Stimulated activated CD4-positive, alpha-beta T cell treated with anti-CD3 and anti-CD28 coated beads, TNF-alpha, amount 100 ng/mL, for 48 hours (primary cell): ENCODE data around the gene ZNF101.

Experiments used
- DNase-seq, 3 donors: peaks; one replicate each; pipeline ENCODE4 v3.0.0-alpha.2; 2020; ENCODE audit warnings: low read depth in 3 of 3

The ZNF101 gene

DNA sequence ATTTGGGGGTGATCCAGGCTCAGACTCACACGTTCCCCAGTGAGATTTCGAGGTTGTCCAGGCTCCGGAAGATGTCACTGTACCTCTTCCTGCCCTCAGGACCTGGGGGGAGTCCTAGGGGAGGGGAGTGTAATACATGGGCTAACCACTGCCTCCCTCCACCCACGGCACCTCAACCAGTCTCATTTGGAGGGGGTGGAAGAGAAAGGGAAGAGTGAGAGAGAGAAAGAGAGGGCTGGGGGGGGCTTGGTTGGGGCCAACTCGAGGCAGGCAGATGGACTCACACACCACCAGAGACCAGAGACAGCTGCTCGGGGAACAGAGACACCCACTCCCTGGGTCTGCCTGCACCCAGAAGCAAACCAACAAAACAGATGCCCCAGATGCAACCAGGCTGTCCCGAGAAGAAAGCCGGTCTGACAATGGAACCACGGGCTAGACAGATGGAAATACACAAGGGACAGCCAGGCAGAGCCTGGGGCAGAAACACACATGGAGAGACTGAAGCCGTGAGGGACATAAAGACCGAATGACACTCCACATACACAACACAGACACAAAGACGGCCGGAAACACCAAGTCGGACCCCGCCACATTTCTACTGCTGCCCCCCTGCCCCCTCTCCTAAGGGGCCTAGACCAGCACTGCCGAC, 26.0 kb upstream of the ZNF101 start:
- peak in 1 of 3 donors; percentile 40 for DNase-seq

DNA sequence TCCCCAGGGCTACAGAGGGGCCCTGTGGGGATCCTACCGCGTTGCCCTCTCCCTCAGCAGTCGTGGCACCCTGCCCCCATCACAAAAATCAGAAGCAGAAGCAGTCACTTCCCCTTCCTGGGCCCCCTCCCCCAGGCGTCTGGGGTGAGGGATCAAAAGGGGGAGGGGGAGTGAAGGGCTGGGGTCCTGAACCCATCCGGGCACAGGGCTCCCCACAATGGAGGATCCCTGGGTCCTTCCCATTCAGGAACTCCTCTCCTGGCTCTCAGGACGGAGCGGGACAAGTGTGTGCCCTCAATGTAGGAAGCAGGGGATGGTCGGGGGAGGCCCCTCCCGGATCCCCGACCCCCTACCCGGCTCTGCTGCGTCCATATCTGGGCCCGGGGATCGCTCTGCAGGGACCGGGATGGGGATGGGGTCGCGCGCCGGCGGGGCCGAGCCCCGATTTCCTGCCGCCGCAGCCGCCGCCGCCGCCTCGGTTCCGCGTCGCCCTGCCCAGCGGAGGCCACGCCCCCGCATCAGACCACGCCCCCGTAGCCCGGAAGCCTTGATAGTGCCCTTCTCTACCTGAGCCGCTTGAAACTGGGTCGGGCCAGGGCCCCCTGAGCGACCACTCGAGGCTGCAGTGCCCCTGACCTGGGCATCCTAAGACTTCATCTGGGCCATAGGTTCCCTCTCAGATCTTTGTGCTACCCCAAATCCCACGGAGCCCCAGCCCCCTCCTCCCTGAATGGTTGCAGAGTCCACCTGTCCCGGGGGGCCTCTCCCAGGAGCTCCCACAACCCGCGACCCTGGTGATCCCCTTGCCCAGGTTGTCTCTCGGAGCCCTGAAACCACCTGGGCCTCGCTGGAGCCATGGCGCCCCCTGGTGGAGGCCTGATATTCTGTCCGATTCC, 25.2 kb upstream of the ZNF101 start, which contains the start of gene GMIP:
TSS of gene GMIP (minus strand) at position 500 of the 896 bp plus-strand sequence. CDS start at position 372, 128 bp downstream.
- peak; percentile 69 to 88 (median 72) for DNase-seq

DNA sequence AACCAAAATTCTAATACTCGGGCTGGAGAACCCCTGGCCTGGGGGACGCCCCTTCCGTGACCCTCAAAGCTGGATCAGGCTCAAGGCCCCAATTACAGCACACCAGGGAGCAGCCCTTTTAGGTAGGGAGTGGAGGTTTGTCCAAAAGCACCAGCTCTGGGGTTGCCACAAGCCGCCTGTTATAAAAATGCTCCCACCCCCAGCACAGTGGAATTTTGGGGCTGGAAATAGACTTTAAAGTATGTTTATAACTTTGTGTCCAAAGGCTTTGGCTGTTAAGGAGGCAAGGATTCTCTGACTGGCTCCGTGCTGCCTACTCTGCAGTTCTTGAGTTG, 24.6 kb upstream of the ZNF101 start:
- DNase-seq: no peak

DNA sequence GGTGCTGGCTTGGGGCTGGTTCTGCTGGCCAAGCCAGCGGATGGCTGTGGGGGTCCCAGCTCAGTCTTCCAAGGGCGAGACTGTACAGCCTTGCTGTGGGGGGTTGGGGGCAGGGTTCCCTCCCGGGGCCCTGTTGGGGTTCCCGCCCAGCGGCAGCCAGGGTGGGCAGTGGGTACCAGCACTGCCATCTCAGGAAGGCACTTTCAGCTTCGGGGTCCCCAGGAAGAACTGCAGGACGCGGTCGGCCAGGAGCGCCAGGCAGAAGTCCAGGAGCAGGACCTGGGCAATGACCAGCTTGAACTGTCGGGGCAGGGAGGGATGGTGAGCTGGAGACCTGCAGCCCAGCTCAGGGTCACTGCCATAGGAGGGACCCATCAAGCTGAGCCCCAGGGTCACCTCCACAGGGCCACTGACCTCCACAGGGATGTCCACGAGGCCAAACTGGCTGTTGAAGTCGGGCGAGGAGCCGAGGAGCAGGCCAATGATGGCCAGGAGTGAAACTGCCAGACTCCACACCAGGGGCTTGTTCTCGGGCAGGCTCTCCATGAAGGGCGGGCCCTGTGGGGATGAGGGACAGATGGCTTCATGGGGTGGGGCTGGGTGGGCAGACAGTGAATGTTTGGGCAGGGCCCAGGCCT, 23.3 kb upstream of the ZNF101 start:
- no peak for DNase-seq

DNA sequence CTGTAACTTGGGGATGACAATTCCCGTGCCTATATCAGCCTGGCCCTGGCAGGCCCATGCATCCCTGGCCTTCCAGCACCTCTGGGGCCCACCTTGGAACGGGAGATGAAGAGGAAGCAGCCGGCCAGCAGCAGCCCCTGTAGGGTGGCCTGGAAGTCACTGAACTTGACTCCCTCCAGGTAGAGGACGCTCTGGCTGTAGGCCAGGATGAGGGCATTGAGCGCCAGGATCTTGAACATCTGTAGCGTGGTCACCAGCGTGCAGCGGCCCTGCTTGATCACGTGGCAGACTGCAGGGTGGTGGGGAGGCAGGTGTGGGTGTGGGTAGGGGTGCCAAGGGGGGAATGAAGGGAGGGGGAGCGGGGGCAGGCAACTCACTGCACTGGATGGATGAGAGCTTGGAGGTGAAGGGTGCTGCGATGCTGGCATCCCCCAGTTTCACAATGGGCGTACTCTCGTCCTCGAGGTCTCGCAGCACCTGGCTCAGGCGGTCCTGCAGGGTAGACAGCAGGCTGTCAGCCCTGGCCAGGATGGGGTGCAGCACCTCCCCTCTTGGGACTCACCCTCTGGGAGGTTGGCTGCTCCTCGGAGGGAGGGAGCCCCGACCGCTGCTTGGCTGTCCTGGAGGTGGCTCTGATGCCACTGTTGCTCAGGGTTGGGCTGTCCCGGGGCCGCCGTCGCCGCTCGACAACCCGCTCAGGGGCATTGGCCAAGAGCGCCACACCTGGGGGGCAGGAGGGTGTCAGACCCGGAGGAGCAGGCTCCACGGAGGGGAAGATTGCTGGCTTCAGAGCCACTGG, 21.4 kb upstream of the ZNF101 start:
- DNase-seq: no peak

DNA sequence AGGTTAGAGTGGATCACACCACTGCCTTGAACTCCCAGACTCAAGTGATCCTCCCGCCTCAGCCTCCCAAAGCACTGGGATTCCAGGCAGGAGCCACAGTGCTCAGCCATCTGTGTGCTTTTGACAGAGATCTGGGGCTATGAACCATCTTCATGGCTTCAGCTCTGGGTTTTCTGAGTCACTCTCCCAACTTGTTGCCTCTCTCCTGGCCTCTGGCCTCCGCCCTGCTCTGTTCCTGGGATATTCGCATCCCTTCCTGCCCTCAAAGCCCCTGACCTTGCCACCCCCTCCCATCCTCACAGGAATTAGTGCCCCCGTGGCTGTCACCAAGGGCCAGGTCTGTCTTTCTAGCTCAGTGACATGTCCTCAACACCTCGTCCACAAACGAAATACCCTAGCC, 19.5 kb upstream of the ZNF101 start:
- DNase-seq: no peak

DNA sequence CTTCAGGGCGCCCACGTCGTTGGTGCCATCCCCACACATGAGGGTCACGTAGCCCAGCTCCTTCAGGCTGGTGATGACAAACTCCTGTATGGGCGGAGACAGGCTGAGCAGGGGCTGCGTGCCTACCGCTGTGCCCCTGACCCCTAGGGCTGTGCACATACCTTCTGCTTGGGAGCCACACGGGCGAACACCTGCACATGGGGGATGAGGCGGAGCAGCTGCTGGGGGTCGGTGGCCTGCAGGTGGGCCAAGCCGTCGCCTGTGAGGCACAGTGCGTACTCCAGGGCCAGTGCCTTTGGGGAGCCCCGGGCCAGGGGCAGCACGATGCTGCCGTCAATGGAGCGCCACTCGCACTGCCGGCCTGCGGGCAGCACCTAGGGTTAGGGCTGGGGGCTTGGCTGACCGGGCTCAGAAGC, 19.1 kb upstream of the ZNF101 start:
- no peak for DNase-seq

DNA sequence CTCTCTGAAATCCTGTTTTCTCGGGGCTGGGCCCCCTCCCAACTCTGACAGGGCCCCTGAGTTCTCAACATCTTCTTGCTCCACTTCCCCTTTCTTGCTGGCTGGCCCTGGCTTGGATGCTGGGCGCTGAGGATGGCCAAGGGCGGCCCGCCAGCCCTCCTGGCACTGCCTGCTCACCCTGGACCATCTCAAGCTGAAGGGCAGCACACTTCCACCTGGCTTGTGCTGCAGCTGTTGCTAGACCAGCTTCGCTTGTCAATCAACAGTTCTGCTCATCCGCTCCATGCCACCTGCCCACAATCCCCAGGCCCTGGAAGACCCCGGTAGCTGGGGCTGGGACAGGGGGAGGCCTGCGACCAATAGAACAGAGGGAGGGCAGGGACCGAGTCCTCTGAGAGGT, 18.3 kb upstream of the ZNF101 start:
- no peak for DNase-seq

DNA sequence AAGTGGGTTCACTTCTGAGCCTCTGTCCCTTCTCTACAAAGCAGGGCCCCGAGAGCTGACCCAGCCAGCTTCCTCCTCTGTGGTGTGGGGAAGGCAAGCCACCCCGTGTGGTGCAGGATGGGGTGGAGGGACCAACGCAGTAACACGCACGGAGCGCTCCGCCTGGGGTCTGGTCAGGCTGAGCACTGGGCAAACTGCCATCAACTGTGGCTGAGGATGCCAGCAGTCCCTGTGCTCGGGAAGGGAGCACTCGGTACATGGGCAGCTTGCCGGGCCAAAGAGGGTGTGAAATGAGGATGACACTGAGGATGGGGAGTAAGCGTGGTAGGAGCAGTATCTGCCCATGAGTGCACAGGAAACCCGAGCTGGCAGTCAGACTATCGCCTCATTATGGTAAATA, 17.6 kb upstream of the ZNF101 start:
- DNase-seq: no peak

DNA sequence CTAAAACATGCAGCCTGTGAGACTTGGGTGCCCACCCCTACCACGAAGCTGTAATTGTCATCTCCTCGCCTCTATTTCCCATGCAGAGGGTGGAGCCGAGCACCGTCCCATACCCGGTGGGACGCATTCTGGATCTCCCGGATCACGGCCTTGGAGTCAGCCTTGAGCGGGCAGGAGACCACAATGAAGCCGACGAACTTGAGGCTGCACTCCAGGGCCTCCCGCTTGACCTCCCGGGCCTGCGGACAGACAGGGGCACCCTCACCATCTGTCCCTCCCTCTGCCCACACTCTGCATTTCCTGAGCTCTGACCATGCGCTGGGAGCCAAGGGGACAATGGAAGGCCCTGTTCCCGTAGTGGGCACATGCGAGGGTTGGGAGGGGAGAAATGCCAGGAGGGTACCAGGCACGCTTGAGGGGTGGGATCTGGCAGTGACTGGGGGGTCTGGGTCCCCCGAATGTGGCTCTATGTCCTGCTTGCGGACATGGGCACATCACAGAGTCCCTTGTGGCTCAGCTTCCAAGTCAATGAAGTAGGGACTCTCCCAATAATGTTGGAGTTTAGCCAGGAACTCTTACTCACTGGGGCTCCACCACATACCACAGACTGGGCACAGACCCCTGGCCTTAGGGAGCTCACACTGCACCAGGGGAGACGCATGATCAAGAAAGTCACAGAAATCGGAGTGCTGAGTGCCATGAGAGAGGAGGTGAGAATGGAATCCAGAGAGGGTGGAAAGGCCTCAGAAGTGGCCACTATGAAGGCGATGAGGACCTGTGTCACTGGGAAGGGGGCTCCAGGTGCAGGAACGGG, 15.9 kb upstream of the ZNF101 start:
- no peak for DNase-seq

DNA sequence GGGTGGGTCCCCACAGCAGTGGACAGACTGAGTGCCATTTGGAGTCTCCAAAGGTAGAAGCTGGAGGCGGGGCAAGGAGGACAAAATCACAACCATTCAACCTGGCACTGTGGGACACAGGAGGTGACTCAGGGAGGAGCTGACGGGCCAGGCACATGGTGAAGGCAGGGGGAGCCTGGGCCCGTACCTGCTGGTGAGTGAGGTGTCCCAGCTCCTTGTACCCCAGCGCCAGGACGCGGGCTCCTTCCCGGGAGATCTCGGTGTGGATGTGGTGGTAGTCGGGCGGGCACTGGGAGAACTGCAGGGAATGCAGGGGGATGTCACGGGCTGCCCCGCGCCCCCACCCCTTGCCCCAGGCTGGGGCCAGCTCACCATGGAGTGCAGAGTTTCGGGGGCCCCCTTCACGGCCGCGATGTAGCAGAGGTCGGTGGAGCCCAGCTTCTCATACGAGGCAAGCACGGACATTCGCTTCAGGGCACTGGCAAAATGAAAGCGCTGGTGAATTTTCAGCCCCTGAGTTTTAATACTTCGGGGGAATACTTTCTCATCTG, 15.0 kb upstream of the ZNF101 start:
- no peak for DNase-seq

DNA sequence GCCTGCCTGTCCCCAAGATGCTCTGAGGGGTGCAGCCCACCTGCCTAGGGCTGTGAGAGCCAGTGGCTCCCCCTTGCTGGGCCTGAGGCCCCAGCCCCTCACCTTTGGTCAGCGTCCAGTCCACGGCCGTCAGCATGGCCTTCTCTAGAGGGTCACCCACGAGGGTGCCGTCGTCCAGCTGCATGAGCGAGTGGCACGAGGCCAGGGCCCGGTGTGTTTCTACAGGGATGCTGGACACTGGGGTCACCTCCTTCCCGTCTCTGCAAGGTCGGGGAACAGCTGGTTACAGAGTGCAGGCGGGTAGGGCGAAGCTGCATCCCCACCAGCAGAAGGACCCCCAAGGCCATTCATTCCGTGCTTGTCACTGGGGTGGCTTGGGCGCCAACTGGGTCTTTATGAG, 14.2 kb upstream of the ZNF101 start:
- DNase-seq: no peak

DNA sequence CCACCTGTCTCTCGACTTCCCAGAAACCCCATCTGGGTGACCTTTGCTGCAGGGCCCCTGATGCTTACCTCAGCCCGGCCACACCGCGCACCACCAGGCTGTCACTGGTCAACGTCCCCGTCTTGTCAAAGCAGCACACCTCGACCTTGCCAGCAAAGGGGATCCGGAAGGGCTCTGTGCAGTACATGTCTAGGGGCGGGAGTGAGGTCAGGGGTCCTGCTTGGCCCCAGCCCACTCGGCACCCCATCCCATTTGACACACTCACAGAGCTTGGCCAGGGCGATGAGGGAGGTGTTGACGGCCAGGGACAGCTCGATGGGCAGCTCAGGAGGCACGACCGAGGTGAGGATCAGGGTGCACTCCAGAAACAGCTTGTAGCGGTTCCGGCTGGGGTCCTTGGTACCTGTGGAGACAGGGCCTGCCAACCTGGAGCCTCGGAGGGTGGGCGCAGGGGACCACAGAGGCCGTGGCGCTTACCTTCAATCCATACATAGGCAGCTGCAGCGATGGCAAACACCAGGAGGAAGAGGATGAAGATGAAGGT, 13.5 kb upstream of the ZNF101 start:
- DNase-seq: no peak

DNA sequence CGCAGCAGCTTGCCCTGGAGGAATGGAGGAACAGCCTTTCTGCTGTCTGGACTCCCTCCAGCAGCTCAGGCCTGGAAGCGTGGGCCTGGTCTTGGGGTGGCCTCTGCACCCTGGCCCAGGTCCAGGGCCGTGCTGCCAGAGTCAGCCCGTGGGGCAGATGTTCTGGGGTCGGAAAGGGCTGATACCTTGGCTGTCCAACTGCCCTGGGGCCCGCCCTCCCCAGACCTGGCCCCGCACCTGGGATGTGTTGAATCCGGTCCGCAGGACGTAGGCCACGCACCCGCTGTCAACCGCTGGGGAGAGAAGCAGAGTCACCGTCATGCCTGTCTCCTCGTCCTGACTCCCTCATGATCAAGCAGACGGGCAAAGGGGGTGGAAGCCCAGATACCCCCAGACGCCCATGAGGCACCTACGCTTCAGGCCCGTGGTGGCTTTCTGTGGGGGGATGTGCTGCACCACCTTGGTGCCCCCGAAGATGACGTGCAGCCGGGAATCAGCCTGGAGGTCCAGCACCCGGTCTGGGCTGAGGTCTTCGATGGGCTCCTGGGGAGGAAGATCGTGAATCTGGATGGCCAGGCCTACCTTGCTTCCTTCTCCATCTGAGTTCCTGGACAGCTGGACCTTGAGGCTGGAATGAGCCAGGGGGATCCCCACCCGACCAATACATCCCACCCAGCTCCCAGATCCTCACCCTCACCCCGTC, 12.8 kb upstream of the ZNF101 start:
- DNase-seq: no peak

DNA sequence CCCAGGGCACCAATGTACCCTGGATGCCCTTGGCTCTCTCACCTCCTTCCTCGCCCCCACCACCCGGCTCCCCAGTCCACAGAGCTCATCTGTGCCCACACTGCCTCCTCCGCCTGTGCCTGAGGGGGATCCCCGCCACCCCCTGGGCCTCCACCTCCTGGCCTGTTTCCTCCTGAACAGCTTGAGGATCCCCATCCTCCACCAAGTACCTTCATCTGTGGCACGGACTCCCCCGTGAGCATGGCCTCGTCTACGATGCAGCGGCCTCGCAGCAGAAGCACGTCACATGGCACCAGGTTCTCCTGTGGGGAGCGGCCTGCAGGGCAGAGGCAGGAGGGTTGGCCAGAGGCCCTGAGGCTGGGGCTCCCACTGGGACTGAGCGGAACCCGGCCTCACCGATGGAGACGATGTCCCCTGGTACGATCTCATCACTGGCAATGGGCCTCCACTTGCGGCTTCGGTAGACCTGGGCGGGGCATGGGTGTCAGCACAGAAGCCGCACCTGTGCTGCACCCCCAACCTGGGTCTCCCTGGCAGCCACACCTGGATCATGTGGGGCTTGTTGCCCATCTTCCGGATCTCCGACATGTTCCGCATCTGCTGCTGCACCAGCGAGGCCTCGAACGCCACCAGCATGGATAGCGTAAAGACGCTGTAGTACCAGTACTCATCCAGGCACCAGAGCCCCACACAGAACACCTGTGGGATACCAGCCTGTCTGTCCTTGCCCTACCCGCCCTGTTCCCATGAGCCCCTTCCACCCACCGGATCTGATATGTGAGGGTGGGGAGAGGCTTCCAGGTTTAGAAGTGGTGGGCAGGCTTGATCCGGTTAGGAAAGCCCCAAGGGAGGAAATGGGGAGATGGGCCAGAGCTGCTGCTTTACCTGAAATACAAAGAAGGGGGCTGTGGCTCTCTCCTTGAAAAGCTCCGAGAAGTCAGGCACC, 11.9 kb upstream of the ZNF101 start:
- DNase-seq: no peak

DNA sequence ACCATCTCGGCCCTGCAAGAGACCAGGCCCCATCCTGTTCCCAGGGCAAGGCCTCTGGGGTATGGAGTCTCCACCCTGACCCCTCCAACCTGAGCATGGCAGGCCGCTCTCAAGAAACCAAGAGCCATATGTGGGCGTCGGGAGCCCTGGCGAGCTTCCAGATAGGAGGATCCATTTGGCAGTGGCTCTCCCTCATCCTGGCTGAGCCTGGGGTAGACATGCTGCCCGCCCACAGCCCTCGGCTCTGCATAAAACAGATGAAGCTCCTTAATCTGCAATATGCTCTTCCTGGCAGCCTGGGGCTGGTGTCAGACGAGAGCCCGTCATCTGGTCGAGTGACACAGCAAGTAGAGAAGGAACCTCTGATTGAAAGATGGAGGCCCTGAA, 11.2 kb upstream of the ZNF101 start:
- DNase-seq: no peak

DNA sequence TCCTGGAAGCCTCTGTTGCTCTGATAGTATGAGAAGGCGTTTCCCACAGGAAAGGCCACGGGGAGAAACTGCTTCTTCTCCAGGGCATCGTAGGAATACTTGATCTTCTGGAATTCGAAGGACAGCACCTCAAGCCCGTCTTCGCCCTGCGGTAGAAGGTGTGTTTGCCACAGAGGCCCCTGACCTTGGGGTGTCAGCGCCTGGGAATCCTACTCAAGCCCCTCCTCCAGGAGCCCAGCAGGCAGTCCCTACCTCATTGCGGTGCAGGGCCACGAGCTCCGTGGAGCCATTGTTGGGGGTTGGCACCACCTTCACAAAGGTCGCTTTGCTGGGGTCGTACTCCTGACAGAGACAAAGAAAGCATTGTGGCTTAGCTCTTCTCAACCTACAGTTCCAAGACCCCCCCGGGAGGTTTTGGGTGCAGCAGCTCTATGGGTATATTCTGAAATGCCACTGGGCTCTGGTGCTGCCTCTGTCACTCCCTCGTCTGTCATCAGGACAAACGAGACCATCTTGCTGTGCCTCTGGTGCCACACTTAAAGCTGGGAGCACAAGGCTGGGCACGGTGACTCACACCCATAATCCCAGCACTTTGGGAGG, 8.9 kb upstream of the ZNF101 start:
- no peak for DNase-seq

DNA sequence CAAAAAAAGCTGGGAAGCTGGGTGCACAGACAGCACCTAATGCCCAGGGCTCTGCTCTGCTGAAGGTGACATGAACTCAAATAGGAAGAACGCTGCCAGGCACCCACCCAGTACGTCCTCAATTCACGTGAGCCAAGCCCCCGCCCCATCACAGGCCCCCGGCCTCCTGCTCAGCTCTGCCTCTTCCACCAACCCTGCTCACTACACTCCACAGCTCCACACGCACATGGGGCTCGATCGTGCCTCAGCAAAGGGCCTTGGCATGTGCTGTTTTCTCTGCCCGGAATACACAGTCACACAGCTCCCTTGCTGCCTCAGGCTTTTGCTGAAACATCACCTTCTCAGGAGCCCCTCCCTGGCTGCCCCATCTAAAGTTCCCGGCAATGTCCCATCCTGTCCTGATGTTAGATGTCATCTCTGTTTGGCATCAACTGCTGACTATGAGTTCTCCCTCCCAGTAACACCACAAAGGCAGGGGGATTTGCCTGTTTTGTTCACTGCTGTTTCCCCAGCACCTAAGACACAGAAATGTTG, 7.4 kb upstream of the ZNF101 start:
- no peak for DNase-seq
